IMR-90 (cell line): ENCODE measurements around the gene C4orf33. TPM values are rescaled to one million over a fixed set of nuclear protein-coding genes. Genes with fewer than 3 reads are reported as not detected.

Experiments
- ATAC-seq: fragments of 200-7000 bp; cut with Tn5 transposase; 2 replicates; pipeline ENCODE4 v1.9.1; 2020; ENCODE audit warnings: low read depth, mild to moderate bottlenecking, moderate library complexity
- BruUV-seq: library from RNA; stranded (reverse); fragments of 400-500 nt; replicated peaks from 2 replicates; lab custom pipeline; 2021; lab: Mats Ljungman, UMichigan
- CTCF ChIA-PET: fragments of 300-600 bp; formaldehyde crosslinking; extraction: SDS; loops from one replicate; lab custom pipeline; 2021; ENCODE audit warnings: antibody characterized with exemption; lab: Yijun Ruan, JAX
- POLR2A ChIA-PET: fragments of 300-600 bp; sonication (Branson Sonifier 250); formaldehyde crosslinking; loops from one replicate; lab custom pipeline; 2022; ENCODE audit warnings: antibody characterized with exemption; ENCODE audit not compliant: unreplicated experiment; lab: Charles Lee
- DNase-seq: peaks from one replicate; pipeline ENCODE4 v3.0.0; 2013
- H2AFZ ChIP-seq: replicated peaks from 2 replicates; pipeline ENCODE3; 2013; ENCODE audit warnings: low read length, mild to moderate bottlenecking; ENCODE audit not compliant: poor library complexity
- H2AK5ac ChIP-seq: 2 replicates; pipeline ENCODE4 v1.6.1; 2013; ENCODE audit warnings: low read depth, low read length, inconsistent platforms
- H2AK9ac ChIP-seq: replicated peaks from 2 replicates; pipeline ENCODE3; 2013; ENCODE audit warnings: mild to moderate bottlenecking, low read depth, low read length, moderate library complexity; ENCODE audit not compliant: poor library complexity
- H2BK120ac ChIP-seq: 2 replicates; pipeline ENCODE4 v1.6.1; 2013; ENCODE audit warnings: low read depth, low read length, inconsistent platforms
- H2BK15ac ChIP-seq: 3 replicates; pipeline ENCODE4 v1.6.1; 2013; ENCODE audit warnings: low read depth, low read length, inconsistent platforms
- H2BK20ac ChIP-seq: 2 replicates; pipeline ENCODE4 v1.6.1; 2013; ENCODE audit warnings: low read depth, mild to moderate bottlenecking, inconsistent platforms, low read length, moderate library complexity
- H2BK5ac ChIP-seq: 2 replicates; pipeline ENCODE4 v1.6.1; 2013; ENCODE audit warnings: mild to moderate bottlenecking, low read depth, low read length, inconsistent platforms; ENCODE audit not compliant: poor library complexity, severe bottlenecking
- H3K14ac ChIP-seq: replicated peaks from 2 replicates; pipeline ENCODE4 v1.6.1; 2013; ENCODE audit warnings: low read depth, low read length, inconsistent platforms
- H3K18ac ChIP-seq: 2 replicates; pipeline ENCODE4 v1.6.1; 2013; ENCODE audit warnings: low read depth, low read length, control low read depth
- H3K23ac ChIP-seq: 2 replicates; pipeline ENCODE4 v1.6.1; 2013; ENCODE audit warnings: low read depth, low read length, inconsistent platforms
- H3K27ac ChIP-seq: 2 replicates; pipeline ENCODE4 v1.5.1; 2013; ENCODE audit warnings: mild to moderate bottlenecking, control low read depth, low read length; ENCODE audit not compliant: insufficient read depth
- H3K27me3 ChIP-seq: 2 replicates; pipeline ENCODE4 v1.6.1; 2013; ENCODE audit warnings: low read length; ENCODE audit not compliant: control insufficient read depth, insufficient read depth
- H3K36me3 ChIP-seq: 2 replicates; pipeline ENCODE4 v1.6.1; 2013; ENCODE audit warnings: low read length, mixed read lengths; ENCODE audit not compliant: control insufficient read depth, insufficient read depth
- H3K4ac ChIP-seq: 2 replicates; pipeline ENCODE4 v1.6.1; 2013; ENCODE audit warnings: low read depth, low read length, inconsistent platforms
- H3K4me1 ChIP-seq: 2 replicates; pipeline ENCODE4 v1.6.1; 2013; ENCODE audit warnings: low read length, mixed read lengths; ENCODE audit not compliant: control insufficient read depth, insufficient read depth
- H3K4me2 ChIP-seq: 2 replicates; pipeline ENCODE4 v1.6.1; 2013; ENCODE audit warnings: low read depth, mild to moderate bottlenecking, control low read depth, low read length, moderate library complexity
- H3K4me3 ChIP-seq: 2 replicates; pipeline ENCODE4 v1.5.1; 2013; ENCODE audit warnings: low read depth, mild to moderate bottlenecking, control low read depth, low read length, moderate library complexity; ENCODE audit not compliant: insufficient read depth
- H3K56ac ChIP-seq: 2 replicates; pipeline ENCODE4 v1.6.1; 2013; ENCODE audit warnings: low read length, inconsistent platforms; ENCODE audit not compliant: insufficient read depth; ENCODE audit errors: extremely low read depth
- H3K79me1 ChIP-seq, 2 experiments: 2 replicates each; pipeline ENCODE4 v1.6.1; 2013; ENCODE audit warnings: low read length in 2 of 2, inconsistent platforms in 1 of 2, low read depth in 1 of 2
- H3K9ac ChIP-seq: 2 replicates; pipeline ENCODE4 v1.6.1; 2013; ENCODE audit warnings: low read depth, low read length, control low read depth
- H3K9me1 ChIP-seq: 2 replicates; pipeline ENCODE4 v1.6.1; 2013; ENCODE audit warnings: low read length, inconsistent platforms; ENCODE audit not compliant: insufficient read depth
- H3K9me3 ChIP-seq: 2 replicates; pipeline ENCODE4 v1.6.1; 2013; ENCODE audit warnings: low read length; ENCODE audit not compliant: control insufficient read depth, insufficient read depth
- H4K20me1 ChIP-seq: 2 replicates; pipeline ENCODE4 v1.6.1; 2013; ENCODE audit warnings: low read length, inconsistent platforms; ENCODE audit not compliant: insufficient read depth
- H4K5ac ChIP-seq: 2 replicates; pipeline ENCODE4 v1.6.1; 2013; ENCODE audit warnings: mild to moderate bottlenecking, low read depth, low read length, control low read depth
- H4K8ac ChIP-seq, 2 experiments: 2 replicates each; pipeline ENCODE4 v1.6.1; 2013; ENCODE audit warnings: low read depth in 2 of 2, low read length in 2 of 2, control low read depth in 1 of 2, inconsistent platforms in 1 of 2
- H4K91ac ChIP-seq: 2 replicates; pipeline ENCODE4 v1.6.1; 2013; ENCODE audit warnings: low read depth, low read length, inconsistent platforms; ENCODE audit not compliant: insufficient read depth
- BHLHE40 ChIP-seq: fragments of 150-350 bp; IDR thresholded peaks from 2 replicates; pipeline ENCODE4 v1.6.1; 2016; ENCODE audit warnings: mild to moderate bottlenecking, low read depth, low read length
- CEBPB ChIP-seq: IDR thresholded peaks from 2 replicates; pipeline ENCODE4 v1.6.1; 2012; ENCODE audit warnings: low read depth, low read length, improper control_type of control experiment
- CHD1 ChIP-seq: IDR thresholded peaks from 2 replicates; pipeline ENCODE4 v1.6.1; 2012; ENCODE audit warnings: low read depth, low read length, improper control_type of control experiment
- FOS ChIP-seq: fragments of 150-350 bp; IDR thresholded peaks from 2 replicates; pipeline ENCODE4 v1.6.1; 2016; ENCODE audit warnings: low read depth, low read length
- MAFK ChIP-seq: IDR thresholded peaks from 2 replicates; pipeline ENCODE4 v1.6.1; 2012; ENCODE audit warnings: low read depth, low read length, improper control_type of control experiment
- MAZ ChIP-seq: IDR thresholded peaks from 2 replicates; pipeline ENCODE4 v1.6.1; 2012; ENCODE audit warnings: low read depth, mild to moderate bottlenecking, low read length, improper control_type of control experiment, moderate library complexity, borderline replicate concordance
- MXI1 ChIP-seq: IDR thresholded peaks from 2 replicates; pipeline ENCODE4 v1.6.1; 2012; ENCODE audit warnings: low read depth, mild to moderate bottlenecking, low read length, moderate library complexity, borderline replicate concordance
- NFE2L2 ChIP-seq: fragments of 150-350 bp; IDR thresholded peaks from 2 replicates; pipeline ENCODE4 v1.6.1; 2016; ENCODE audit warnings: low read depth, mild to moderate bottlenecking, low read length
- POLR2A ChIP-seq: IDR thresholded peaks from 2 replicates; pipeline ENCODE4 v1.6.1; 2012; ENCODE audit warnings: mild to moderate bottlenecking, low read depth, low read length
- RAD21 ChIP-seq: IDR thresholded peaks from 2 replicates; pipeline ENCODE4 v1.6.1; 2012; ENCODE audit warnings: low read length, improper control_type of control experiment
- RCOR1 ChIP-seq: IDR thresholded peaks from 2 replicates; pipeline ENCODE4 v1.6.1; 2012; ENCODE audit warnings: mild to moderate bottlenecking, low read length, improper control_type of control experiment; ENCODE audit not compliant: insufficient replicate concordance
- RFX5 ChIP-seq: IDR thresholded peaks from 2 replicates; pipeline ENCODE4 v1.8.0; 2012; ENCODE audit warnings: low read depth, mild to moderate bottlenecking, low read length, moderate library complexity
- SMC3 ChIP-seq: fragments of 150-350 bp; IDR thresholded peaks from 2 replicates; pipeline ENCODE4 v1.6.1; 2016; ENCODE audit warnings: low read depth, mild to moderate bottlenecking, antibody characterized with exemption, low read length, moderate library complexity
- dilution Hi-C: fragments of 300-500 bp; cut with HindIII; formaldehyde crosslinking; loops from one replicate; pipeline ENCODE4 v1.14.3; 2018; ENCODE audit warnings: low sequenced_read_pairs; ENCODE audit not compliant: unreplicated experiment
- in situ Hi-C: fragments of 300-500 bp; cut with MboI; formaldehyde crosslinking; loops from 3 replicates; pipeline ENCODE4 v1.14.3; 2019; ENCODE audit warnings: low sequenced_read_pairs, inconsistent platforms, mixed read lengths
- intact Hi-C: fragments of 100-400 bp; cut with micrococcal nuclease; formaldehyde crosslinking; loops from 2 replicates; pipeline ENCODE4 v1.10.0; 2022
- polyA plus RNA-seq, 3 experiments: library from polyadenylated mRNA; depleted of rRNA; stranded (reverse); fragments of >200 nt; gene quantifications; 2 replicates each; pipeline ENCODE4 v1.2.3, GENCODE V29; 2012; ENCODE audit warnings: low replicate concordance in 1 of 3
- total RNA-seq: library from RNA; depleted of rRNA; stranded (reverse); fragments of >200 nt; gene quantifications from 2 replicates; pipeline ENCODE4 v1.2.3, GENCODE V29; 2012
- TF ChIP-seq, protein P1 (sequence below): conservative IDR thresholded peaks from 2 replicates; pipeline ENCODE4 v1.5.1; 2012; ENCODE audit warnings: mild to moderate bottlenecking, low read depth, low read length, improper control_type of control experiment
- TF ChIP-seq, protein P2 (sequence below): fragments of 150-350 bp; IDR thresholded peaks from 2 replicates; pipeline ENCODE4 v1.6.1; 2017; ENCODE audit warnings: mild to moderate bottlenecking, antibody characterized with exemption, low read length, low read depth
- TF ChIP-seq, protein P3 (sequence below): fragments of 150-350 bp; IDR thresholded peaks from 2 replicates; pipeline ENCODE4 v1.6.1; 2016; ENCODE audit warnings: low read depth, mild to moderate bottlenecking, low read length, moderate library complexity, borderline replicate concordance

The C4orf33 gene
- total and polyA plus RNA-seq, 2 of the 4 experiments (the other 2 are of a cell fraction) = 4.7 to 5.3 TPM

DNA sequence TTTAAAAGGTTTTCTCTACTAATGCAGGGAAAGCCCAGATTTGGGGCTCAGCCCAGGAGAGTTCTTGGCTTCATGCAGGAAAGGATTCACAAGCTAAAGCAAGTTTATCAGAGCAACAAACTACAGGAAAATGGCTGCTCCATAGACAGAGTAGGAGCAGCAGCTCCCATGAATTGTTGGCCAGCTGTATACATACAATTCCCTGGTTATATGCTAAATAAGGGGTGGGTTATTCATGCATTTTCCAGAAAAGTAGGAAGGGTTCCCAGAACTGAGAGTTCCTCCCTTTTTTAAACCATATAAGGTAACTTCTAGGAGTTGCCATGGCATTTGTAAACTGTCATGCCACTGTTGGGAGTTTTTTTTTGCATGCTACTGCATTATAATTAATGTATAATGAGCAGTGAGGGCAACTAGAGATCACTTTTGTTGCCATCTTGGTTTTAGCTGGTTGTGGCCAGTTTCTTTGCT lies 2.6 kb downstream of the C4orf33 start:
- no peaks in the 10 kb centered on the region for H3K9me3 ChIP-seq
- no peak overlapping the region for H3K4me3 ChIP-seq
- no peak overlapping the region for H3K23ac ChIP-seq
- H4K20me1 ChIP-seq = no peaks in the 10 kb centered on the region
- no peak overlapping the region for H2BK20ac ChIP-seq
- no peak overlapping the region for H3K4me2 ChIP-seq
- no TSS peak for BruUV-seq
- H3K36me3 ChIP-seq = no peaks in the 10 kb centered on the region
- H3K18ac ChIP-seq = no peak overlapping the region
- no peak overlapping the region for H2BK5ac ChIP-seq
- no peak overlapping the region for H2BK15ac ChIP-seq
- no peak overlapping the region for H3K14ac ChIP-seq
- CTCF ChIA-PET = no interaction called here
- in situ Hi-C loops (loop anchor here (10.0 kb wide), 1 partner anchor 224 kb away; no protein-coding TSS in a partner anchor), dilution Hi-C loops (no loop called here), intact Hi-C loops (loop anchor here (10.0 kb wide), 2 partner anchors 714 to 904 kb away; no protein-coding TSS in a partner anchor)
- H2BK120ac ChIP-seq = no peak overlapping the region
- DNase-seq (no peak), ATAC-seq (no peak)
- no peak overlapping the region for H2AK9ac ChIP-seq
- no peaks in the 10 kb centered on the region for H3K9me1 ChIP-seq
- no peak overlapping the region for H4K5ac ChIP-seq
- H3K79me1 ChIP-seq = no peaks in the 10 kb centered on the region
- POLR2A ChIA-PET = no interaction called here
- H3K4ac ChIP-seq = no peak overlapping the region
- H3K9ac ChIP-seq = no peak overlapping the region
- no peak overlapping the region for H4K91ac ChIP-seq
- H3K56ac ChIP-seq = no peak overlapping the region
- no peak overlapping the region for H2AFZ ChIP-seq
- no peaks in the 10 kb centered on the region for H3K27me3 ChIP-seq
- TF ChIP-seq, protein P1, sequence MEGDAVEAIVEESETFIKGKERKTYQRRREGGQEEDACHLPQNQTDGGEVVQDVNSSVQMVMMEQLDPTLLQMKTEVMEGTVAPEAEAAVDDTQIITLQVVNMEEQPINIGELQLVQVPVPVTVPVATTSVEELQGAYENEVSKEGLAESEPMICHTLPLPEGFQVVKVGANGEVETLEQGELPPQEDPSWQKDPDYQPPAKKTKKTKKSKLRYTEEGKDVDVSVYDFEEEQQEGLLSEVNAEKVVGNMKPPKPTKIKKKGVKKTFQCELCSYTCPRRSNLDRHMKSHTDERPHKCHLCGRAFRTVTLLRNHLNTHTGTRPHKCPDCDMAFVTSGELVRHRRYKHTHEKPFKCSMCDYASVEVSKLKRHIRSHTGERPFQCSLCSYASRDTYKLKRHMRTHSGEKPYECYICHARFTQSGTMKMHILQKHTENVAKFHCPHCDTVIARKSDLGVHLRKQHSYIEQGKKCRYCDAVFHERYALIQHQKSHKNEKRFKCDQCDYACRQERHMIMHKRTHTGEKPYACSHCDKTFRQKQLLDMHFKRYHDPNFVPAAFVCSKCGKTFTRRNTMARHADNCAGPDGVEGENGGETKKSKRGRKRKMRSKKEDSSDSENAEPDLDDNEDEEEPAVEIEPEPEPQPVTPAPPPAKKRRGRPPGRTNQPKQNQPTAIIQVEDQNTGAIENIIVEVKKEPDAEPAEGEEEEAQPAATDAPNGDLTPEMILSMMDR = no peak
- TF ChIP-seq BHLHE40 (no peak), RAD21 (no peak), MXI1 (no peak), POLR2A (no peak), SMC3 (no peak), FOS (no peak), MAFK (no peak), RCOR1 (no peak), MAZ (no peak), RFX5 (no peak), CHD1 (no peak), CEBPB (no peak), NFE2L2 (no peak)
- TF ChIP-seq, protein P2, sequence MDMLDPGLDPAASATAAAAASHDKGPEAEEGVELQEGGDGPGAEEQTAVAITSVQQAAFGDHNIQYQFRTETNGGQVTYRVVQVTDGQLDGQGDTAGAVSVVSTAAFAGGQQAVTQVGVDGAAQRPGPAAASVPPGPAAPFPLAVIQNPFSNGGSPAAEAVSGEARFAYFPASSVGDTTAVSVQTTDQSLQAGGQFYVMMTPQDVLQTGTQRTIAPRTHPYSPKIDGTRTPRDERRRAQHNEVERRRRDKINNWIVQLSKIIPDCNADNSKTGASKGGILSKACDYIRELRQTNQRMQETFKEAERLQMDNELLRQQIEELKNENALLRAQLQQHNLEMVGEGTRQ = no peak
- TF ChIP-seq, protein P3, sequence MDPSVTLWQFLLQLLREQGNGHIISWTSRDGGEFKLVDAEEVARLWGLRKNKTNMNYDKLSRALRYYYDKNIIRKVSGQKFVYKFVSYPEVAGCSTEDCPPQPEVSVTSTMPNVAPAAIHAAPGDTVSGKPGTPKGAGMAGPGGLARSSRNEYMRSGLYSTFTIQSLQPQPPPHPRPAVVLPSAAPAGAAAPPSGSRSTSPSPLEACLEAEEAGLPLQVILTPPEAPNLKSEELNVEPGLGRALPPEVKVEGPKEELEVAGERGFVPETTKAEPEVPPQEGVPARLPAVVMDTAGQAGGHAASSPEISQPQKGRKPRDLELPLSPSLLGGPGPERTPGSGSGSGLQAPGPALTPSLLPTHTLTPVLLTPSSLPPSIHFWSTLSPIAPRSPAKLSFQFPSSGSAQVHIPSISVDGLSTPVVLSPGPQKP = no peak
- no peak overlapping the region for H3K27ac ChIP-seq
- no peaks in the 10 kb centered on the region for H3K4me1 ChIP-seq
- H2AK5ac ChIP-seq = no peak overlapping the region
- no peak overlapping the region for H4K8ac ChIP-seq
